HUES64 (cell line): ENCODE results near the gene TAF11L7.
"Not testable (repeated sequence)": the region's sequence is repeated elsewhere in the genome, so short reads cannot be mapped to it uniquely, and the experiment has no call there.

Experiments used
- H3K27ac ChIP-seq: 2 replicates; pipeline ENCODE4 v1.7.0; 2013; ENCODE audit warnings: low read depth, low read length, inconsistent platforms
- H3K27me3 ChIP-seq: 2 replicates; pipeline ENCODE4 v1.6.1; 2013; ENCODE audit warnings: mild to moderate bottlenecking, low read length; ENCODE audit not compliant: insufficient read depth
- H3K36me3 ChIP-seq: 2 replicates; pipeline ENCODE4 v1.6.1; 2013; ENCODE audit warnings: mild to moderate bottlenecking, low read length; ENCODE audit not compliant: insufficient read depth
- H3K4me1 ChIP-seq: 2 replicates; pipeline ENCODE4 v1.6.1; 2013; ENCODE audit warnings: mild to moderate bottlenecking, low read length, moderate library complexity; ENCODE audit not compliant: insufficient read depth
- H3K4me3 ChIP-seq: 2 replicates; pipeline ENCODE4 v1.5.1; 2013; ENCODE audit warnings: mild to moderate bottlenecking, low read length, moderate library complexity
- H3K9ac ChIP-seq: 2 replicates; pipeline ENCODE4 v1.6.1; 2013; ENCODE audit warnings: mild to moderate bottlenecking, low read depth, low read length
- H3K9me3 ChIP-seq: 2 replicates; pipeline ENCODE4 v1.6.1; 2013; ENCODE audit warnings: low read depth, low read length; ENCODE audit not compliant: insufficient read depth
- WGBS: fragments of 150-250, 120-280 bp; methylation state at CpG from one replicate; pipeline ENCODE4 v1.1.7; 2013; ENCODE audit warnings: missing lambda C conversion rate; 5-methylcytosine and 5-hydroxymethylcytosine counted together

TAF11L7 gene

GRCh38 chr5:17594255-17594654 is 8.7 kb upstream of the TAF11L7 start, which contains the start of gene TAF11L9:
TSS of gene TAF11L9 (minus strand) at chr5:17594394.
- 89% methylated on average over 3 of the region's 15 CpGs for WGBS
- H3K9ac ChIP-seq, H3K4me3 ChIP-seq, H3K9me3 ChIP-seq, H3K27ac ChIP-seq, H3K36me3 ChIP-seq, H3K27me3 ChIP-seq, H3K4me1 ChIP-seq: not testable (repeated sequence)

GRCh38 chr5:17590860-17591259 is 5.3 kb upstream of the TAF11L7 start, which contains the start of gene TAF11L8:
TSS of gene TAF11L8 (minus strand) at chr5:17590960.
- H3K9me3 ChIP-seq, H3K27me3 ChIP-seq, H3K4me1 ChIP-seq, H3K9ac ChIP-seq, H3K36me3 ChIP-seq, H3K4me3 ChIP-seq, H3K27ac ChIP-seq: not testable (repeated sequence)
- WGBS, result no CpG with 5 or more reads among the region's 16 CpGs
